ENCODE measurements around the gene IFNAR2.

The IFNAR2 gene

DNA sequence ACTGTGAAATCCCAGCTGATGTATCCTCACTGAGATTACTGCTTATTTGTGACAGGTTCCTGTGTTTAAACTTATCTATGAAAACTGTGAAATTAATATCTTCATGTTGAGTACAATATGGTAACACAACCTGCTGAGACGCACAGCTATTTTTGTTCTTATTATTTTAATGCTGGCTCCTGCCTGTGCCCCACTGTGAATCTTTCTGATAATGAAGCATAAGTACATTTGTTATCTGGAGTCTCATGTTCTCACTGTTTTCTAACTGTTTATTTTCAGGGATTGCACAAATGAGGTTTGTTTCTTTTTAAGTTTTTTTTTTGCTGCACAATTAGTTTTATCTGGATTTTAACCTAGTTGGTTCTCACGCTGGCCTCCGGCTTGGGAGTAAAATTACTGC lies 39.9 kb upstream of the IFNAR2 start (continued):
- TF ChIP-seq ZBTB20 (tag by site-specific recombination; IDR thresholded peaks at IDR 0.05), result no peak
- no peak for TF ChIP-seq ZNF26 (tag by site-specific recombination; IDR thresholded peaks at IDR 0.05)
- TF ChIP-seq ZNF416 (tag by site-specific recombination; IDR thresholded peaks at IDR 0.05), result no peak
- TF ChIP-seq ZNF274 (IDR thresholded peaks at IDR 0.05; ENCODE audit: low read length), result no peak
- no peak for TF ChIP-seq ZNF274 (tag by site-specific recombination; IDR thresholded peaks at IDR 0.05; ENCODE audit: borderline replicate concordance)
- TF ChIP-seq ZNF211 (tag by site-specific recombination; IDR thresholded peaks at IDR 0.05; ENCODE audit: low read depth), result no peak
- TF ChIP-seq ZNF214 (tag by site-specific recombination; IDR thresholded peaks at IDR 0.05; ENCODE audit: borderline replicate concordance), result no peak
- no peak for TF ChIP-seq SCRT1 (tag by site-specific recombination; IDR thresholded peaks at IDR 0.05; ENCODE audit: borderline replicate concordance)
- TF ChIP-seq ZNF366 (tag by site-specific recombination; conservative IDR thresholded peaks at IDR 0.05), result no peak
- no peak for TF ChIP-seq ZFP41 (tag by site-specific recombination; IDR thresholded peaks at IDR 0.05; ENCODE audit: borderline replicate concordance)
- TF ChIP-seq, protein P1, sequence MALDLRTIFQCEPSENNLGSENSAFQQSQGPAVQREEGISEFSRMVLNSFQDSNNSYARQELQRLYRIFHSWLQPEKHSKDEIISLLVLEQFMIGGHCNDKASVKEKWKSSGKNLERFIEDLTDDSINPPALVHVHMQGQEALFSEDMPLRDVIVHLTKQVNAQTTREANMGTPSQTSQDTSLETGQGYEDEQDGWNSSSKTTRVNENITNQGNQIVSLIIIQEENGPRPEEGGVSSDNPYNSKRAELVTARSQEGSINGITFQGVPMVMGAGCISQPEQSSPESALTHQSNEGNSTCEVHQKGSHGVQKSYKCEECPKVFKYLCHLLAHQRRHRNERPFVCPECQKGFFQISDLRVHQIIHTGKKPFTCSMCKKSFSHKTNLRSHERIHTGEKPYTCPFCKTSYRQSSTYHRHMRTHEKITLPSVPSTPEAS (tag by site-specific recombination; IDR thresholded peaks at IDR 0.05), result no peak
- TF ChIP-seq ZNF423 (tag by site-specific recombination; IDR thresholded peaks at IDR 0.05), result no peak
- TF ChIP-seq GLI2 (tag by site-specific recombination; IDR thresholded peaks at IDR 0.05; ENCODE audit: borderline replicate concordance, low read depth), result no peak; the same call in 1 of the 2 replicates
- TF ChIP-seq ZNF341 (tag by site-specific recombination; IDR thresholded peaks at IDR 0.05; ENCODE audit: low read depth), result no peak
- no peak for TF ChIP-seq ZNF510 (tag by site-specific recombination; IDR thresholded peaks at IDR 0.05; ENCODE audit: insufficient replicate concordance)
- no peak for TF ChIP-seq ZNF529 (tag by site-specific recombination; IDR thresholded peaks at IDR 0.05; ENCODE audit: insufficient replicate concordance)
- no peak for TF ChIP-seq ZNF658 (tag by site-specific recombination; IDR thresholded peaks at IDR 0.05)
- no peak for TF ChIP-seq ZNF10 (tag by site-specific recombination; IDR thresholded peaks at IDR 0.05)
- no peak for TF ChIP-seq ZNF335 (tag by site-specific recombination; conservative IDR thresholded peaks at IDR 0.05)
- peak; percentile 37; the same call in 1 of the 2 replicates for TF ChIP-seq ZNF350 (tag by site-specific recombination; IDR thresholded peaks at IDR 0.05)
- TF ChIP-seq ZNF19 (tag by site-specific recombination; IDR thresholded peaks at IDR 0.05; ENCODE audit: low read depth), result no peak
- TF ChIP-seq ZNF473 (tag by site-specific recombination; IDR thresholded peaks at IDR 0.05), result no peak
- TF ChIP-seq ZNF629 (tag by site-specific recombination; IDR thresholded peaks at IDR 0.05), result peak; percentile 45
- no peak for TF ChIP-seq ZFP69B (tag by site-specific recombination; IDR thresholded peaks at IDR 0.05)
- no peak for TF ChIP-seq ZNF37A (tag by site-specific recombination; IDR thresholded peaks at IDR 0.05)
- TF ChIP-seq ZNF830 (tag by site-specific recombination; IDR thresholded peaks at IDR 0.05; ENCODE audit: low read depth), result no peak
- TF ChIP-seq ZSCAN23 (tag by site-specific recombination; IDR thresholded peaks at IDR 0.05), result peak; percentile 50; the same call in 1 of the 2 replicates
- no peak for TF ChIP-seq ZNF175 (tag by site-specific recombination; IDR thresholded peaks at IDR 0.05)
- no peak for TF ChIP-seq ZNF449 (tag by site-specific recombination; IDR thresholded peaks at IDR 0.05)
- TF ChIP-seq, protein P2, sequence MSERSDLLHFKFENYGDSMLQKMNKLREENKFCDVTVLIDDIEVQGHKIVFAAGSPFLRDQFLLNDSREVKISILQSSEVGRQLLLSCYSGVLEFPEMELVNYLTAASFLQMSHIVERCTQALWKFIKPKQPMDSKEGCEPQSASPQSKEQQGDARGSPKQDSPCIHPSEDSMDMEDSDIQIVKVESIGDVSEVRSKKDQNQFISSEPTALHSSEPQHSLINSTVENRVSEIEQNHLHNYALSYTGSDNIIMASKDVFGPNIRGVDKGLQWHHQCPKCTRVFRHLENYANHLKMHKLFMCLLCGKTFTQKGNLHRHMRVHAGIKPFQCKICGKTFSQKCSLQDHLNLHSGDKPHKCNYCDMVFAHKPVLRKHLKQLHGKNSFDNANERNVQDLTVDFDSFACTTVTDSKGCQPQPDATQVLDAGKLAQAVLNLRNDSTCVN (tag by site-specific recombination; optimal IDR thresholded peaks at IDR 0.05), result no peak
- TF ChIP-seq, protein P3, sequence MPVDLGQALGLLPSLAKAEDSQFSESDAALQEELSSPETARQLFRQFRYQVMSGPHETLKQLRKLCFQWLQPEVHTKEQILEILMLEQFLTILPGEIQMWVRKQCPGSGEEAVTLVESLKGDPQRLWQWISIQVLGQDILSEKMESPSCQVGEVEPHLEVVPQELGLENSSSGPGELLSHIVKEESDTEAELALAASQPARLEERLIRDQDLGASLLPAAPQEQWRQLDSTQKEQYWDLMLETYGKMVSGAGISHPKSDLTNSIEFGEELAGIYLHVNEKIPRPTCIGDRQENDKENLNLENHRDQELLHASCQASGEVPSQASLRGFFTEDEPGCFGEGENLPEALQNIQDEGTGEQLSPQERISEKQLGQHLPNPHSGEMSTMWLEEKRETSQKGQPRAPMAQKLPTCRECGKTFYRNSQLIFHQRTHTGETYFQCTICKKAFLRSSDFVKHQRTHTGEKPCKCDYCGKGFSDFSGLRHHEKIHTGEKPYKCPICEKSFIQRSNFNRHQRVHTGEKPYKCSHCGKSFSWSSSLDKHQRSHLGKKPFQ (tag by site-specific recombination; IDR thresholded peaks at IDR 0.05), result peak; percentile 58; the same call in 1 of the 2 replicates
- TF ChIP-seq, protein P4, sequence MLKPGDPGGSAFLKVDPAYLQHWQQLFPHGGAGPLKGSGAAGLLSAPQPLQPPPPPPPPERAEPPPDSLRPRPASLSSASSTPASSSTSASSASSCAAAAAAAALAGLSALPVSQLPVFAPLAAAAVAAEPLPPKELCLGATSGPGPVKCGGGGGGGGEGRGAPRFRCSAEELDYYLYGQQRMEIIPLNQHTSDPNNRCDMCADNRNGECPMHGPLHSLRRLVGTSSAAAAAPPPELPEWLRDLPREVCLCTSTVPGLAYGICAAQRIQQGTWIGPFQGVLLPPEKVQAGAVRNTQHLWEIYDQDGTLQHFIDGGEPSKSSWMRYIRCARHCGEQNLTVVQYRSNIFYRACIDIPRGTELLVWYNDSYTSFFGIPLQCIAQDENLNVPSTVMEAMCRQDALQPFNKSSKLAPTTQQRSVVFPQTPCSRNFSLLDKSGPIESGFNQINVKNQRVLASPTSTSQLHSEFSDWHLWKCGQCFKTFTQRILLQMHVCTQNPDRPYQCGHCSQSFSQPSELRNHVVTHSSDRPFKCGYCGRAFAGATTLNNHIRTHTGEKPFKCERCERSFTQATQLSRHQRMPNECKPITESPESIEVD (tag by site-specific recombination; IDR thresholded peaks at IDR 0.05), result peak; percentile 96
- no peak for TF ChIP-seq ZNF521 (tag by site-specific recombination; IDR thresholded peaks at IDR 0.05)
- no peak for TF ChIP-seq ZNF707 (tag by site-specific recombination; IDR thresholded peaks at IDR 0.05)
